ENCODE measurements around the gene S100A16. TPM values are rescaled to one million over a fixed set of nuclear protein-coding genes. Genes with fewer than 3 reads are reported as not detected.

The S100A16 gene
- 78.6 TPM for total RNA-seq

GRCh38 chr1:153612755-153613331 lies at the start of gene S100A16:
TSS of gene S100A16 (minus strand) at chr1:153613137. CDS start at chr1:153608151, 4,986 bp downstream.

DNA sequence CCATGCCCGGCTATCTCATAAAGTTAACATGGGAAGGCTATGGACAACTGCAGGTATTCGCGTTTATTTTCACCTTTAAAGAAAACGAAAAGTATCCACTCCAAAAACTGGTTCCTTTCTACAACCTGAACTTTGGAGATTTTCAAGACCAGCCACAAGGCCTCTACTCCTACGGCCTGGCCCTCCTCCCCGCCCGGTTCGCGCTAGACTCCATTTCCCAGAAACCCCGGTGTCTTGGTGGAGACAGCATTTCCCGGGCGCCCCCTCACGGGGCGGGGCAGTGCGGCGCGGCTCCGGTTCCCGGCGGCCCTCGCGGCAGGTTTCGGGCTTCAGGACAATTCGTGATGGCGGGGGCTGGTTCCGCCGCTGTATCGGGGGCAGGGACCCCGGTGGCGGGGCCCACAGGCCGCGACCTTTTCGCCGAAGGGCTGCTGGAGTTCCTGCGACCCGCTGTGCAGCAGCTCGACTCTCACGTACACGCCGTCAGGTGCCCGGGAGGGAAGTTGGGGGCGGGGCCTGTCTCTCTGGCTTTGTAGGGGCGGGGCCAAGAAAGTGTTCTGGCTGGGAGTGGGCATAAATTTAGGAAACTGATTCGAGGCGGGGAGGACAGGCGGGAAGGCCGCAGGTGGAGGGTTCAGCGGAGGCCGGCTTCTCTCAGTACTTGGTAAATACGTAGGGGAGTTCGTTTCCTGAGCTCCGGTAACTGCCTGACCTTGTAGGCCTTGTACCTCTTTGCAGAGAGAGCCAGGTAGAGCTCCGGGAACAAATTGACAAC lies 45.6 kb upstream of the S100A16 start, which contains the start of gene SNAPIN:
Gene SNAPIN, plus strand, starts transcription at position 304 of the 775 bp plus-strand sequence. Its CDS starts 41 bp downstream, at position 345.

GRCh38 chr1:153633754-153634665 lies 21.1 kb upstream of the S100A16 start, which contains the start of gene CHTOP:
TSS of gene CHTOP (plus strand) at chr1:153634066. CDS start at chr1:153636589, 2,523 bp downstream.

GRCh38 chr1:153627715-153628626 lies 15.0 kb upstream of the S100A16 start, which contains the start of gene S100A1:
TSS of gene S100A1 (plus strand) at chr1:153628434. CDS start at chr1:153630522, 2,088 bp downstream.

GRCh38 chr1:153626904-153627714 lies 14.2 kb upstream of the S100A16 start, which contains the start of gene S100A13:
TSS of gene S100A13 (minus strand) at chr1:153627505. CDS start at chr1:153626472, 1,033 bp downstream.

DNA sequence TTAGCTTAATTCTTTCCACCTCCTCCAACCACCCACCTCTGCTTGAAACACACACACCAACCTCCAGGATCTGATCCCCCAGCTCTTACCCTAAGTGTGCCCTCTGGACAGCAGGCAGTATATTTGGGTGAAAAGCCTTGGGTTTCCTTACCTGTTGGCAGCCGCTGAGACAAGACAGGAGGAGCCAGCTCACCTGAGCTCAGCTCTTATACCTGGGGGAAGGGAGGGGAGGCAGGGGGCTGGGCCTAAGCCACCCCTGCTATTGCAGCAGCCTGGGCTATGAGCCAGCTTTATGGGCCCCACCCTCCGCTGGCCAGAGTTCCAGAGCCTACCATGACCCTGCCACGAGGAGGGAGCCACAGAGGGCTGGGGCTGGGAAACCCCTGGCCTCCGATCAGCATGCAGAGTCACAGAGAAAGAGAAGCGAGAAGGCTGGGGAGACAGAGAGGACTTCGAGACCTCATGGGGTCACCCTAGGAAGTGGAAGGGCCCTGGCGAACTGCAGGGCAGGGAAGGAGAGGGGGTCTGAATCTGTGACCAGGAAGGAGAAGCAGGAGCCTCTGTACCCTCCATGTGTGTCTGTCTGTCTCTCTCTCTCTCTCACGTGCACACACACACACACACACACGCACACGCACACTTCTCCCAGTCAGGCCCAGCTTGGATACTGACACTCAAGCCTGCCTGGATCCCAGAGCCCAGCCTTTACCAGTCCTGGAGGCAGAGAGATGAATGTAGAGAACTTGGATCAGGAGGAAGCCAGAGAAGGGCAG lies 3.4 kb upstream of the S100A16 start, which contains the start of gene S100A14:
Gene S100A14, minus strand, starts transcription at position 182 of the 773 bp plus-strand sequence. CDS start 467 bp downstream, outside the sequence.

DNA sequence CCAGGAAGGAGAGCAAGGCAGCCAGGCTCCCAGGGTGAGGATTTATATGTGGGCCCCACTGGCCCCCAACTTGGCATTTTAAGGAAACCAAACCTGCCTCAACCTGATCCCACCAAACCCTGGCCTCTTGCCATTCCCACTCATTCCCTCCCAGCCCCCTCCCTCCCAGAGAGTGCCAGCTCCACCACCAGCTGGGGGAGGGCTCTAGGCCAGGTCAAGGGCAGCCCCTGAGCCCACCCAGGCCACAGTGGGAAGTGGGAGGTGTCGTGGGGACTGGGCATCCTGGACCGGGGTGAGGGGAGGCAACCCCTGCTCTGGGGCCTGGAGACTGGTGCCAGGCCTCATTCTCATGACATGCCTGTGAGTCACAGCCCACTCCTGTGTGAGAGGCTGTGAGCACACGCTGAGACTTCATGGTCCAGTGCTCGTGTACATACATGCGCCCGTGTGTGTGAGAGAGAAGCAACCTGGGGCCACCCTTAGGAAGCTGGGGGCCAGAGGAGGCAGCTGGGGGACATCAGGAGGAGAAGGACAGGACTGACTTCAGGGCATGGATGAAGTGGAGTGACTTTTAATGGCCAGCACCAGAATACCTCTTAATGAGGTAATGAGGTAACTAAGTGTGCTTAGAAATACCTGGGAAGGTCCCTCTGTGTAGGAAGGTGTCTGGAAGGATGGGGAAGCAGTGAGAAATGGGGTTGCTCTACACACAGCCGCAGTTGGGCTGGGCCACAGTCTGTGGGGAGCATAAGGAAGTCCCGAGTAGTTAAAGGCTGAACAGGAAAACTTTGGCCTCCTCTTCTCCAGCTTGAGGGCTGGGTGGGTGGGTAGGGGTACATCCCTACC lies 47.2 kb downstream of the S100A16 start, which contains the start of gene S100A2:
Gene S100A2, minus strand, starts transcription at position 316 of the 846 bp plus-strand sequence. CDS start 1,967 bp downstream, outside the sequence.

Other genes with a start within 250 kb of the S100A16 start
- gene S100A12, start 237.5 kb downstream of the S100A16 start, total RNA-seq = 32.5 TPM
- gene S100A8, start 222.1 kb downstream of the S100A16 start, total RNA-seq = 89.2 TPM
- gene S100A7A, start 196.6 kb downstream of the S100A16 start, total RNA-seq = not detected
- not detected for gene S100A7, start 152.5 kb downstream of the S100A16 start, total RNA-seq
- gene S100A6, start 77.1 kb downstream of the S100A16 start, total RNA-seq = 221 TPM
- 0.82 TPM for gene S100A5, start 72.2 kb downstream of the S100A16 start, total RNA-seq
- 37.4 TPM for gene S100A4, start 67.3 kb downstream of the S100A16 start, total RNA-seq
- not detected for gene S100A3, start 63.9 kb downstream of the S100A16 start, total RNA-seq
- gene S100A2, start 47.3 kb downstream of the S100A16 start, total RNA-seq = 5.3 TPM
- gene S100A14, start 3.2 kb upstream of the S100A16 start, total RNA-seq = 5.7 TPM
- gene S100A13, start 14.4 kb upstream of the S100A16 start, total RNA-seq = 71.6 TPM
- 5.3 TPM for gene S100A1, start 15.3 kb upstream of the S100A16 start, total RNA-seq
- 81.1 TPM for gene CHTOP, start 20.9 kb upstream of the S100A16 start, total RNA-seq
- gene SNAPIN, start 45.6 kb upstream of the S100A16 start, total RNA-seq = 39.3 TPM
- 133 TPM for gene ILF2, start 57.9 kb upstream of the S100A16 start, total RNA-seq
- gene NPR1, start 65.6 kb upstream of the S100A16 start, total RNA-seq = 61.4 TPM
- 67.8 TPM for gene INTS3, start 114.9 kb upstream of the S100A16 start, total RNA-seq
- gene SLC27A3, start 162.3 kb upstream of the S100A16 start, total RNA-seq = 30.2 TPM

Data from metanephros (tissue), 1 donor.